Epithelial cell of proximal tubule (primary cell): ENCODE data around the gene PHF1. TPM values are rescaled to one million over a fixed set of nuclear protein-coding genes. Genes with fewer than 3 reads are reported as not detected.
A peak's percentile ranks its signal among the peaks of the same experiment; 100 is the strongest.
"Not testable (repeated sequence)": the region's sequence is repeated elsewhere in the genome, so short reads cannot be mapped to it uniquely, and the experiment has no call there.

Experiments
- DNase-seq: peaks from one replicate; pipeline ENCODE4 v3.0.0-alpha.2; 2011; ENCODE audit warnings: low read depth
- H3K4me3 ChIP-seq: 2 replicates; pipeline ENCODE4 v1.5.1; 2011; ENCODE audit warnings: low read depth, mild to moderate bottlenecking, low read length
- CTCF ChIP-seq: conservative IDR thresholded peaks from 2 replicates; pipeline ENCODE4 v1.5.1; 2012; ENCODE audit warnings: low read depth, mild to moderate bottlenecking, low read length
- total RNA-seq: library from RNA; depleted of rRNA; stranded (reverse); fragments of >200 nt; gene quantifications from 2 replicates; pipeline ENCODE4 v1.2.3, GENCODE V29; 2015

Gene PHF1
- total RNA-seq: 20.7 and 25.4 TPM in 2 replicates

DNA sequence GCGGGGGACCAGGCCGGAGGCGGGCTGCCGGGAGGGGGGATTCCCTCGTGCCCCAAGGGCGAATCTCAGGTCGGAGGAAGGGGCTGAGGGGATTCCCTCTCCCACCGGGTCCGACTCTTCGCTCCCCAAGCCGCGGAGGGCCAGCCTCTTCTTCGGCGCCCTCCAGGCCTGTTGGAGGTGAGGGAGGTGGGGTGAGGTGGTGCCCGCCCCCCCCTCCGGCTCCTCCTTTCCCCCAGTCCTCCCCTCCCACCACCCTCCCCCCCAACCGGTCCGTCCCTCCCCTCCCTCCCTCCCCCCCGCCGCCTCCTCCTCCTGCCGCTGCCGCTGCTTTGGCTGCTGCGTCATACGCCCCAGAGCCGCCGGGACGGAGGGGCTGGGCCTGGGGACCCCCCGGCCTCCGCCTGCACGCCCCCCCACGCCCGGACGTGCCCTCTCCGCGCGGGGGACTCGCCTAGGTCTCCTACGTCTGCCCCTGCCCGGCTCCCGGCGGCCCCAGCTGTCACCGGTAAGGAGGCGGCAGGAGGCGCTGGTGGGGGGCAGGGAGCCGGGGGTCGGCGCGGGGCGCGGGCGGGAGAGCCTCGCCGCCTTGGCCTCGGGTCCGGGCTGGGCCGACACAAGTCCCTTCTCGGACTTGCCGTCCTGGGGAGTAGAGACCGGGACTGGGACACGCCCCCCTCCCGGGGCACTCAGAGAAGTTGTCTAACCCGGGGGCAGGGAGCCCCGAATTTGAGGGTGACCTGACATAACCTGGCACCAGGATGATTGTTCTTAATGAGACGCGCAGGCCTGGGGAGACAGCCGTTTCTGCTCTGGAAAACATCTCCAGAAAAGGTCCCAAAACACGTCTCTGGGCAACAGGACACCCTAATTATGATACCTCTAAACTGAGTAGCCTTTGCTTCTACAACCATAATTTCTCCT is at the start of gene PHF1:
PHF1 (plus strand) TSS at position 304 of the 921 bp plus-strand sequence. CDS start 1,250 bp downstream, outside the sequence.
- H3K4me3 ChIP-seq: peak within 1 kb of the TSS; percentile 83
- no peak for DNase-seq
- TF ChIP-seq CTCF: no peak

DNA sequence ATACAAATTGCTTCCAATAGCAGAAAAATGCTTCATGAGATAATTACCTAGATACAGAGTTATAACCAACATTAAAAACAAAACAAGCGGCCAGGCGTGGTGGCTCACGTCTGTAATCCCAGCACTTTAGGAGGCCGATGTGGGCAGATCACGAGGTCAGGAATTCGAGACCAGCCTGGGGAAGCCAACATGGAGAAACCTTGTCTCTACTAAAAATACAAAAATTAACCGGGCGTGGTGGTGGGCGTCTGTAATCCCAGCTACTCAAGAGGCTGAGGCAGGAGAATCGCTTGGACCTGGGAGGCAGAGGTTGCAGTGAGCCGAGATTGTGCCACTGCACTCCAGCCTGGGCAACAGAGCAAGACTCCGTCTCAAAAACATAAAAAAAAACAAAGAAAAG is 47.3 kb upstream of the PHF1 start:
- H3K4me3 ChIP-seq, DNase-seq: not testable (repeated sequence)

DNA sequence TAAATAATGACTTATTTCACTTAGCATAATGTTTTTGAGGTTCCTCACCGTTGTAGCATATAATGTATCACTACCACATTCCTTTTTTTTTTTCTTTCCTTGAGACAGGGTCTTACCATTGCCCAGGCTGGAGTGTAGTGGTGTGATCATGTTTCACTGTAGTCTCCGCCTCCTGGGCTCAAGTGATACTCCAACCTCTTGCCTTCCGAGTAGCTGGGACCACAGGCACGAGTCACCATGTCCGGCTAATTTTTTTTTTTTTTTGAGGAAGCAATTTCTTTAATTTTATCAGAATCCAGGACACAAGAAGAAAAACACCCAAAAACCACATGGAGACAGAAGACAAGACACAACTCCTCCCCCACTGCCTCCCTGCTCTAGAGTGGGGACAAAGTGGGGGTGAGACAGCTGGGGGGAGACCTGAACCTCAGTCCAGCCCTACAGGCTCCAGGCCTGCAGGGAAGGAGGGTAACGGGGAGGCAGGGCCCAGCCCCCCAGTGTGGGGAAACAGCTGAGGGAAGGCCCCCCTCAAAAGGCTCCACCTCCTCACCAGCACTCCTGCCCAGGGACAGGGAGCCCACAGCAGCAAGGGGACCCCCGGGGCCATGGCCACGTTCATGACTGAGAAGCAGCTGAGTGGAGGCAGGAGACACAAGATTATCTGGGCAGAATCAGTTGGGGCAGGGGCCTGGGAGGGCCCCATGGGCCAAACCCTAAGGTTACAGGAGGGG is 46.2 kb upstream of the PHF1 start:
- DNase-seq, H3K4me3 ChIP-seq: not testable (repeated sequence)

DNA sequence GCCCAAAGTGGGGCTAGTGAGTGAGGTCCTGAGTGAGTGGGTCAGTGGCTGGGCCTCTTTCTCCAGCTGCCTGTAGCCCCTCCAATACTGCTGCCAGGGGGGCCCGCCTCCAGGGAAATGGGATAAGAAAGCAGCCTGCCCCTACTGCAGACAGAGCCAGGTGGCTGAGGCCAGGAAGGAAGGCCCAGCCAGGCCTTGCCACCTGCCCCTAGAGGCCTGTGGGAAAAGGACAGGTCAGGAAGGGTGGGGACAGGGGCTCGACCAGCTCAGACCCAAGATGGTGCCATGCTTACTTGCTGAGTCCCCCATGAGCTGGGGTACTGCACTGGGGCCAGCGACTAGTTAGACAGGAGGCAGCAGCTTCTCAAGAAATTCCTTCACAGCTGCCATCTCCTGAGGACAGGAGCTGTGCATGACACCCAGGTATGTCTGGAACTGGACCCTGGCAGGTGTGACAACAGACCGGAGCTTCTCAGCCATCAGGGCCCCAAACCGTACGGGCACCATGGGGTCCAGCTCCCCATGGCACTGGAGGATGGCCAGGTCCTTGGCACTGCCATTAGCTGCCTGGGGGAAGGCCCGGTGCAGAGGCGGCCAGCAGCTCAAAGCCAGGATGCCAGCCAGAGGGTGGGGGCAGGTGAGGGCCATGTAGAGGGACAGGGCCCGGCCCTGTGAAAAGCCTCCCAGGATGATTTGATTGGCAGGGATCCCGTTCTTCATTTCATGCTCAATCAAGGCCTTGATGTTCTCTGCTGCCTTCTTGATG is 45.4 kb upstream of the PHF1 start:
- DNase-seq, H3K4me3 ChIP-seq: not testable (repeated sequence)
- peak; percentile 2 for TF ChIP-seq CTCF

DNA sequence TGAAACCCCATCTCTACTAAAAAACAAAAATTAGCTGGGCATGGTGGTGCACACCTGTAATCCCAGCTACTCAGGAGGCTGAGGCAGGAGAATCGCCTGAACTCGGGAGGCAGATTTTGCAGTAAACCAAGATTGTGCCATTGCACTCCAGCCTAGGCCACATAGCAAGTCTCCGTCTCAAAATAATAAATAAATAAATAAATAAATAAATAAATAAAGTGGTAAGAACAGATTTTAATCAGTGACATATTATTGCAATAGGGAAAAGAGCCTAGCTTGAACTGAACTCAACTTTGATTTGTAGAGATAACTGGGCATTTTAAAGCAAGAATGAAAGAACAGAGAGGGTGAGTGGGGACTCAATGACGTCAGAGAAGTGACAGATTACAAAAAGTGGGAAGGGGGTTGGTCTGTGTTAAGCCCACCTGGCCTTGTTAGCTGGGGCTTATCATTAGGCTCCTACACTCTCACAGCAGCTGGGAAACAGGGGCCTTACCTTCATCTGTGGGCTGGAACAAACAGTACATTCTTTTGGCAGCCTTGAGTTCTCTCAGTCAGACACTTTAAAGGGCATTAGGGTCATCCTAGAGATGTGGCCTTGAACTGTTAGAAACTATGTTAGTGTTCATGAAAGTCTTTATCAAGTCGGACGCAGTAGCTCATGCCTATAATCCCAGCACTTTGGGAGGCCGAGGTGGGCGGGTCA is 43.7 kb upstream of the PHF1 start:
- H3K4me3 ChIP-seq: no peak overlapping the region
- DNase-seq: no peak
- no peak for TF ChIP-seq CTCF

DNA sequence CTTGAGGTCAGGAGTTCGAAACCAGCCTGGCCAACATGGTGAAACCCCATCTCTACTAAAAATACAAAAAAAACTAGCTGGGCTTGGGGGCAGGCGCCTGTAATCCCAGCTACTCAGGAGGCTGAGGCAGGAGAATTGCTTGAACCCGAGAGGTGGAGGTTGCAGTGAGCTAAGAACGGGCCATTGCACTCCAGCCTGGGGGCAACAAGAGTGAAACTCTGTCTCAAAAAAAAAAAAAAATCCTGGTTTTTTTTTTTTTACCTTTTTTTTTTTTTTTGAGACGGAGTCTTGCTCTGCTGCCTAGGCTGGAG is 43.1 kb upstream of the PHF1 start:
- not testable (repeated sequence) for H3K4me3 ChIP-seq, DNase-seq

- not testable (repeated sequence) for H3K4me3 ChIP-seq, DNase-seq
These were observed 38.9 kb upstream of the PHF1 start for GRCh38 chr6:33371901-33372300.

DNA sequence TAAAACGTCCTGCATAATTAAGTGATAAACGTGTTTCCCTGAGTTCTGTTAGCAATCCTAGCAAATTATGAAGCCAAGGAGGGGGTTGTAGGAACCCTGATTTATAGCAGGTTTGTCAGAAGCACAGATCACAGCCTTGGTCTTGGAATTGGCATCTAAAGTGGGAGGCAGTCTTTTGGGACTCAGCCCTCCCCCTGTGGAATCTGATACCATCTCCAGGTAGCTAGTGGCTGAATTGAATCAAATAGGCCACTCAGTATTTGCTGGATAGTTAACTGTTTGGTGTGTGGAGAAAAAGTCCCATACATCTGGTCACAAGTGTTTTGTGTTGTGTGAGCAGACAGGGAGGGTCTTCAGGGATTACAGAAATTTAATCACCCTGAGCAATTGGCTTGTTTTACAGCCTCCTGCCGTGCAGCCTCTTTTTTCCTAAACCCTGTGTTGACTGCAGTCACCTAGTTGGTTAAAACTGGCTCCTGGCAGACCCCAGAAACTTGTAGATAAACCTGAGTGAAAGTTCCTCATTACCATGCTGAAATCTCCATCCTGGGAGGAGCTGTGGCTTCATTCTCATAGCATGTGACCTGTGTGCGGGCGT is 38.2 kb upstream of the PHF1 start:
- DNase-seq: no peak
- H3K4me3 ChIP-seq: no peak overlapping the region
- no peak for TF ChIP-seq CTCF
